GM18526 (cell line): ENCODE results near the gene SMIM32.

ENCODE experiments used
- POLR2A ChIP-seq: IDR thresholded peaks from 3 replicates; pipeline ENCODE4 v1.6.1; 2011; ENCODE audit not compliant: insufficient read length; ENCODE audit errors: extremely low read depth

The SMIM32 gene

GRCh38 chr5:136166909-136167308 lies 26.1 kb downstream of the SMIM32 start:
- no peak for TF ChIP-seq POLR2A

GRCh38 chr5:136164226-136164625 lies 28.7 kb downstream of the SMIM32 start:
- TF ChIP-seq POLR2A = no peak

GRCh38 chr5:136162008-136162407 lies 31.0 kb downstream of the SMIM32 start:
- TF ChIP-seq POLR2A = no peak

- TF ChIP-seq POLR2A = no peak
These were observed 33.5 kb downstream of the SMIM32 start for GRCh38 chr5:136159457-136159856.

GRCh38 chr5:136157514-136157913 lies 35.4 kb downstream of the SMIM32 start:
- no peak for TF ChIP-seq POLR2A

GRCh38 chr5:136155761-136156160 lies 37.2 kb downstream of the SMIM32 start:
- no peak for TF ChIP-seq POLR2A

GRCh38 chr5:136155078-136155477 lies 37.9 kb downstream of the SMIM32 start:
- TF ChIP-seq POLR2A = no peak

GRCh38 chr5:136153581-136154236 lies 39.3 kb downstream of the SMIM32 start:
- no peak for TF ChIP-seq POLR2A

- no peak for TF ChIP-seq POLR2A
These were observed 43.1 kb downstream of the SMIM32 start for GRCh38 chr5:136149891-136150290.

GRCh38 chr5:136147632-136148031 lies 45.3 kb downstream of the SMIM32 start:
- TF ChIP-seq POLR2A = no peak

- TF ChIP-seq POLR2A = no peak
These were observed 46.8 kb downstream of the SMIM32 start for GRCh38 chr5:136146201-136146600.

GRCh38 chr5:136145030-136145429 lies 47.9 kb downstream of the SMIM32 start:
- TF ChIP-seq POLR2A = no peak

GRCh38 chr5:136143763-136144162 lies 49.2 kb downstream of the SMIM32 start:
- TF ChIP-seq POLR2A = no peak

GRCh38 chr5:136143312-136143711 lies 49.6 kb downstream of the SMIM32 start:
- no peak for TF ChIP-seq POLR2A

GRCh38 chr5:136141561-136141960 lies 51.4 kb downstream of the SMIM32 start:
- TF ChIP-seq POLR2A = no peak
